ENCODE results near the gene PDZD2.
"Not testable (repeated sequence)": the region's sequence is repeated elsewhere in the genome, so short reads cannot be mapped to it uniquely, and the experiment has no call there.

PDZD2 gene

DNA sequence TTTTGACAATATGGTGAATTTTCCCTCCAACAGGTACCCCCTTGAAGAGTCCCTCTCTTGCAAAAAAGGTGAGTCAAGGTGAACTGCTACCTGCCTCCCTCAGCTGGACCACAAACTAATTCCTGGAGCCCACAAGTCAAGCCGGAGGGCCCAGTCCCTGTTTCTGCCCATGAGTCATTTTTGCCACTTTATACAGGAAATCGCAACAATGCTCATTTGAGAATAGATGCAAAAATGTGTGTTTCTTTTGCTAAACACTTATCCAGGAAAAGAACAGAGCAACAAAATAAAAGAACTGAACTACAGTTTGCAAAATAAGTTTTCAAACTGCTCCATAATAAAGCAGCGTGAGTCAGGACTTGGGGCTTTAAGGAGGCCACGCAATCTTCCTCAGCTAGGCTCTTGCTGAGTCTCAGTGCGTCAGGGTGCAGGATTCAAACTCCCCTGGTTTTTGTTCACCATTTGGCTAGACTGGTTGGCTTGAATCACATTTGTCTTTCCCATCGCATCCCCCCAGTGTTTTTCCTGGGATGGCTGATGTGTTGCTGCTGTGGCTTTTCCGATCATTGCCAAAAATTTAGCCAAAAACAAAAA is 432.5 kb downstream of the PDZD2 start:
- DNase-seq (ENCODE audit: low read depth, low spot score), result no peak

GRCh38 chr5:32072054-32072453 is 433.1 kb downstream of the PDZD2 start:
- no peak for DNase-seq (ENCODE audit: low read depth, low spot score)

GRCh38 chr5:32074401-32074800 is 435.5 kb downstream of the PDZD2 start:
- no peak for DNase-seq (ENCODE audit: low read depth, low spot score)

GRCh38 chr5:32076699-32077695 is 438.1 kb downstream of the PDZD2 start:
- DNase-seq (ENCODE audit: low read depth, low spot score), result peak; percentile 62

DNA sequence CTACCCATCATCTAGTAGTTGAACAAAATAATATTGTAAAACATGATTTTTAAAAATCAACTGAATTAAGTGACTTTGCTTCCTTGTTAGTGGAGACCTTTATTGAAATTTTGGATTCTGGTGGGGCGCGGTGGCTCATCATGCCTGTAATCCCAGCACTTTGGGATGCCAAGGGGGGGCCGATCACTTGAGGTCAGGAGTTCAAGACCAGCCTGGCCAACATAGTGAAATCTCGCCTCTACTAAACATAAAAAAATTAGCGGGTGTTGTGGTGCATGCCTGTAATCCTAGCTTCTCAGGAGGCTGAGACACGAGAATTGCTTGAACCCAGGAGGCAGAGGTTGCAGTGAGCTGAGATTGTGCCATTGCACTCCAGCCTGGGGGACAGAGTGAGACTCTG is 439.9 kb downstream of the PDZD2 start:
- DNase-seq (ENCODE audit: low read depth, low spot score), result not testable (repeated sequence)

GRCh38 chr5:32080565-32080964 is 441.6 kb downstream of the PDZD2 start:
- not testable (repeated sequence) for DNase-seq (ENCODE audit: low read depth, low spot score)

GRCh38 chr5:32082701-32083100 is 443.8 kb downstream of the PDZD2 start:
- DNase-seq (ENCODE audit: low read depth, low spot score), result no peak

DNA sequence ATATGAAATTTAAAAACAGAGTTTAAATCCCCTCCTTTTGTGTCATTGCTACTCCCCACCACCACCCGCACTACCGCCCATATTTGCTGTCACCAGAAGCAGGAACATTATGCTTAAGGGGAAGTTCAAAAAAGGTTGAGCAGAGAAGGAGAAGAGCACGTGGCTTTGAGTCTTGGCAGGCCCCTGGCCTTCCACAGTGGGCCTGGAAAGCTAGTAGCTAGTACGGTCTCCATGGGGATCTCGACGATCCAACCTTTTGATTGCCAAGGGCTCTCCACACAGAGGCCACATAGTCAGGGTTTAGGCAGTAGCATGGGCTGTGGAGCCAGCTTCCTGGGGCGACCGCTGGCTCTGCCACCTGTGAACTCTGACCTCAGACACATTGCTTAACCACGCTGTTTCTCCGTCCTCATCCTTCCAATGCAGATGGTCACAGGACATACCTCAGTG is 445.1 kb downstream of the PDZD2 start:
- DNase-seq (ENCODE audit: low read depth, low spot score), result no peak

- no peak for DNase-seq (ENCODE audit: low read depth, low spot score)
These were observed 448.5 kb downstream of the PDZD2 start for GRCh38 chr5:32087086-32088082.

GRCh38 chr5:32088214-32088613 is 449.3 kb downstream of the PDZD2 start:
- DNase-seq (ENCODE audit: low read depth, low spot score), result no peak

DNA sequence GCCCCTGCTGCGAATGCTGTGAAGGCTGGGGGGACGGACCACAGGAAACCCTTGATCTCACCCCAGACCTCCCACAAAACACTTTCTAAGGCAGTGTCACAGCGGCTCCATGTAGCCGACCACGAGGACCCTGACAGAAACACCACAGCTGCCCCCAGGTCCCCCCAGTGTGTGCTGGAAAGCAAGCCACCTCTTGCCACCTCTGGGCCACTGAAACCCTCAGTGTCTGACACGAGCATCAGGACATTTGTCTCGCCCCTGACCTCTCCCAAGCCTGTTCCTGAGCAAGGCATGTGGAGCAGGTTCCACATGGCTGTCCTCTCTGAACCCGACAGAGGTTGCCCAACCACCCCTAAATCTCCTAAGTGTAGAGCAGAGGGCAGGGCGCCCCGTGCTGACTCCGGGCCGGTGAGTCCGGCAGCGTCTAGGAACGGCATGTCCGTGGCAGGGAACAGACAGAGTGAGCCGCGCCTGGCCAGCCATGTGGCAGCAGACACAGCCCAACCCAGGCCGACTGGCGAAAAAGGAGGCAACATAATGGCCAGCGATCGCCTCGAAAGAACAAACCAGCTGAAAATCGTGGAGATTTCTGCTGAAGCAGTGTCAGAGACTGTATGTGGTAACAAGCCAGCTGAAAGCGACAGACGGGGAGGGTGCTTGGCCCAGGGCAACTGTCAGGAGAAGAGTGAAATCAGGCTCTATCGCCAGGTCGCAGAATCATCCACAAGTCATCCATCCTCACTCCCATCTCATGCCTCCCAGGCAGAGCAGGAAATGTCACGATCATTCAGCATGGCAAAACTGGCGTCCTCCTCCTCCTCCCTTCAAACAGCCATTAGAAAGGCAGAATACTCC is 450.4 kb downstream of the PDZD2 start:
- DNase-seq (ENCODE audit: low read depth, low spot score), result no peak

- no peak for DNase-seq (ENCODE audit: low read depth, low spot score)
These were observed 451.3 kb downstream of the PDZD2 start for GRCh38 chr5:32090026-32090754.

DNA sequence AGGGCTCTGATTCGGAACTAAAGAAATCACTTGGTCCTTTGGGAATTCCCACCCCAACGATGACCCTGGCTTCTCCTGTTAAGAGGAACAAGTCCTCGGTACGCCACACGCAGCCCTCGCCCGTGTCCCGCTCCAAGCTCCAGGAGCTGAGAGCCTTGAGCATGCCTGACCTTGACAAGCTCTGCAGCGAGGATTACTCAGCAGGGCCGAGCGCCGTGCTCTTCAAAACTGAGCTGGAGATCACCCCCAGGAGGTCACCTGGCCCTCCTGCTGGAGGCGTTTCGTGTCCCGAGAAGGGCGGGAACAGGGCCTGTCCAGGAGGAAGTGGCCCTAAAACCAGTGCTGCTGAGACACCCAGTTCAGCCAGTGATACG is 451.8 kb downstream of the PDZD2 start:
- DNase-seq (ENCODE audit: low read depth, low spot score), result no peak

GRCh38 chr5:32092938-32093812 is 454.2 kb downstream of the PDZD2 start:
- DNase-seq (ENCODE audit: low read depth, low spot score), result peak; percentile 47

- no peak for DNase-seq (ENCODE audit: low read depth, low spot score)
These were observed 455.8 kb downstream of the PDZD2 start for GRCh38 chr5:32094691-32095090.

- no peak for DNase-seq (ENCODE audit: low read depth, low spot score)
These were observed 456.3 kb downstream of the PDZD2 start for GRCh38 chr5:32095261-32095671.

- peak; percentile 57 for DNase-seq (ENCODE audit: low read depth, low spot score)
These were observed 458.1 kb downstream of the PDZD2 start for GRCh38 chr5:32096891-32097595.

GRCh38 chr5:32098291-32098690 is 459.4 kb downstream of the PDZD2 start:
- DNase-seq (ENCODE audit: low read depth, low spot score), result no peak
